T follicular helper cell (primary cell): ENCODE measurements around the gene FBXO5.
A peak's percentile ranks its signal among the peaks of the same experiment; 100 is the strongest.
"Not testable (repeated sequence)": the region's sequence is repeated elsewhere in the genome, so short reads cannot be mapped to it uniquely, and the experiment has no call there.

Experiments used
- DNase-seq: peaks from one replicate; pipeline ENCODE4 v3.0.0-alpha.2; 2020; ENCODE audit warnings: low read depth
- total RNA-seq, 2 experiments: gene quantifications; one replicate each; lab custom pipeline; 2026; lab: John Stamatoyannopoulos, UW

Gene FBXO5
- total RNA-seq = 13.6 to 18.2 reads per million in 2 experiments

- peak; percentile 93 for DNase-seq
Observed at GRCh38 chr6:152982904-152983636, at the start of gene FBXO5. Gene FBXO5, minus strand, starts transcription at chr6:152983041. Its CDS starts 82 bp downstream, at chr6:152982959.

GRCh38 chr6:153032255-153032882 is 49.5 kb upstream of the FBXO5 start:
- no peak for DNase-seq

GRCh38 chr6:153031335-153031955 is 48.6 kb upstream of the FBXO5 start:
- DNase-seq = no peak

- DNase-seq = no peak
Observed at GRCh38 chr6:153028963-153029362, 46.1 kb upstream of the FBXO5 start.

- DNase-seq = no peak
Observed at GRCh38 chr6:153028286-153028685, 45.4 kb upstream of the FBXO5 start.

- no peak for DNase-seq
Observed at GRCh38 chr6:153027480-153027879, 44.6 kb upstream of the FBXO5 start.

GRCh38 chr6:153024709-153025017 is 41.8 kb upstream of the FBXO5 start:
- no peak for DNase-seq

- DNase-seq = no peak
Observed at GRCh38 chr6:153023977-153024708, 41.3 kb upstream of the FBXO5 start.

- DNase-seq = no peak
Observed at GRCh38 chr6:153018355-153018754, 35.5 kb upstream of the FBXO5 start.

GRCh38 chr6:153016846-153017245 is 34.0 kb upstream of the FBXO5 start:
- DNase-seq = no peak

GRCh38 chr6:153015094-153015640 is 32.3 kb upstream of the FBXO5 start:
- no peak for DNase-seq

GRCh38 chr6:153013438-153013837 is 30.6 kb upstream of the FBXO5 start:
- DNase-seq = no peak

GRCh38 chr6:153012856-153013255 is 30.0 kb upstream of the FBXO5 start:
- DNase-seq = no peak

- no peak for DNase-seq
Observed at GRCh38 chr6:153003366-153003690, 20.5 kb upstream of the FBXO5 start.

GRCh38 chr6:153002613-153003365 is 19.9 kb upstream of the FBXO5 start, which contains the start of gene MTRF1L:
Gene MTRF1L, minus strand, starts transcription at chr6:153002709. Its CDS starts 24 bp downstream, at chr6:153002685.
- DNase-seq = peak; percentile 68

GRCh38 chr6:153001767-153002612 is 19.1 kb upstream of the FBXO5 start:
- DNase-seq = no peak

- not testable (repeated sequence) for DNase-seq
Observed at GRCh38 chr6:153000790-153001189, 17.9 kb upstream of the FBXO5 start.

GRCh38 chr6:153000243-153000642 is 17.4 kb upstream of the FBXO5 start:
- no peak for DNase-seq

GRCh38 chr6:152999538-152999937 is 16.7 kb upstream of the FBXO5 start:
- DNase-seq = not testable (repeated sequence)

- no peak for DNase-seq
Observed at GRCh38 chr6:152993847-152994246, 11.0 kb upstream of the FBXO5 start.

GRCh38 chr6:152993431-152993830 is 10.6 kb upstream of the FBXO5 start:
- DNase-seq = no peak
